Immature natural killer cell (primary cell): ENCODE data around the gene SNAPC2. TPM values are rescaled to one million over a fixed set of nuclear protein-coding genes. Genes with fewer than 3 reads are reported as not detected.
"Not testable (repeated sequence)": the region's sequence is repeated elsewhere in the genome, so short reads cannot be mapped to it uniquely, and the experiment has no call there.

ENCODE experiments used
- DNase-seq, 3 donors: peaks; one replicate each; pipeline ENCODE4 v3.0.0; 2022; ENCODE audit warnings: mixed read lengths in 1 of 3
- H3K27ac Mint-ChIP-seq, 6 donors: one replicate each; pipeline ENCODE4 v1.8.0; 2020; ENCODE audit warnings: mixed read lengths in 6 of 6, mild to moderate bottlenecking in 5 of 6, inconsistent platforms in 4 of 6, moderate library complexity in 3 of 6
- H3K27me3 Mint-ChIP-seq, 3 donors: one replicate each; pipeline ENCODE4 v1.8.0; 2020 to 2021; ENCODE audit warnings: low read depth in 3 of 3, mild to moderate bottlenecking in 3 of 3, mixed read lengths in 3 of 3, moderate library complexity in 3 of 3, inconsistent platforms in 1 of 3
- H3K36me3 Mint-ChIP-seq, 3 donors: one replicate each; pipeline ENCODE4 v1.8.0; 2020; ENCODE audit warnings: mixed read lengths in 3 of 3, inconsistent platforms in 2 of 3, mild to moderate bottlenecking in 2 of 3
- H3K4me1 Mint-ChIP-seq, 2 donors: one replicate each; pipeline ENCODE4 v1.8.0; 2020; ENCODE audit warnings: inconsistent platforms in 2 of 2, mild to moderate bottlenecking in 2 of 2, mixed read lengths in 2 of 2, moderate library complexity in 1 of 2
- H3K4me3 Mint-ChIP-seq, 5 donors: one replicate each; pipeline ENCODE4 v1.8.0; 2020; ENCODE audit warnings: mild to moderate bottlenecking in 5 of 5, mixed read lengths in 5 of 5, inconsistent platforms in 3 of 5, moderate library complexity in 3 of 5
- H3K9me3 Mint-ChIP-seq, 6 donors: one replicate each; pipeline ENCODE4 v1.8.0; 2020; ENCODE audit warnings: mild to moderate bottlenecking in 6 of 6, mixed read lengths in 6 of 6, inconsistent platforms in 4 of 6, moderate library complexity in 3 of 6
- polyA plus RNA-seq, 3 donors: library from polyadenylated mRNA; unstranded; fragments of 300-500 nt; fragmentation: Illumina TruSeq; gene quantifications; one replicate each; pipeline ENCODE4 v1.2.3, GENCODE V29; 2021

SNAPC2 gene
- polyA plus RNA-seq, 3 donors from 2014 or later = 15.6 to 31.1 (median 17.0) TPM

GRCh38 chr19:7953576-7953975, 33.4 kb downstream of the SNAPC2 start:
- H3K27me3 Mint-ChIP-seq = peaks cover 0 to 9% (median 3%) of the 10 kb centered on the region in 3 donors
- no peaks in the 10 kb centered on the region for H3K36me3 Mint-ChIP-seq
- peaks cover 0 to 3% of the 10 kb centered on the region in 2 donors for H3K4me1 Mint-ChIP-seq
- H3K9me3 Mint-ChIP-seq = no peaks in the 10 kb centered on the region
- no peak for DNase-seq
- H3K4me3 Mint-ChIP-seq = no peak overlapping the region
- no peak overlapping the region for H3K27ac Mint-ChIP-seq

GRCh38 chr19:7955696-7956095, 35.6 kb downstream of the SNAPC2 start:
- DNase-seq = no peak
- Mint-ChIP-seq H3K36me3 (no peaks in the 10 kb centered on the region), H3K4me3 (no peak overlapping the region), H3K9me3 (no peaks in the 10 kb centered on the region), H3K27ac (no peak overlapping the region), H3K27me3 (peaks cover 0 to 8% (median 1%) of the 10 kb centered on the region in 3 donors), H3K4me1 (peaks cover 1 to 15% of the 10 kb centered on the region in 2 donors)

GRCh38 chr19:7959211-7959610, 39.1 kb downstream of the SNAPC2 start:
- peaks cover 0 to 11% (median 6%) of the 10 kb centered on the region in 3 donors for H3K36me3 Mint-ChIP-seq
- peak overlapping the region in 1 of 6 donors; percentile 7 for H3K27ac Mint-ChIP-seq
- H3K27me3 Mint-ChIP-seq = peaks cover 0 to 3% (median 2%) of the 10 kb centered on the region in 3 donors
- H3K4me1 Mint-ChIP-seq = peaks cover 1 to 15% of the 10 kb centered on the region in 2 donors
- no peak for DNase-seq
- H3K9me3 Mint-ChIP-seq = no peaks in the 10 kb centered on the region
- H3K4me3 Mint-ChIP-seq = no peak overlapping the region

GRCh38 chr19:7961082-7961481, 40.9 kb downstream of the SNAPC2 start:
- Mint-ChIP-seq H3K36me3 (peaks cover 0 to 18% (median 10%) of the 10 kb centered on the region in 3 donors), H3K4me1 (peaks cover 1 to 15% of the 10 kb centered on the region in 2 donors)
- not testable (repeated sequence) for DNase-seq, H3K4me3 Mint-ChIP-seq, H3K9me3 Mint-ChIP-seq, H3K27ac Mint-ChIP-seq, H3K27me3 Mint-ChIP-seq

GRCh38 chr19:7961920-7962626, 41.9 kb downstream of the SNAPC2 start:
- no peak for DNase-seq
- H3K27me3 Mint-ChIP-seq = peaks cover 0 to 3% (median 0%) of the 10 kb centered on the region in 3 donors
- H3K36me3 Mint-ChIP-seq = peaks cover 0 to 22% (median 13%) of the 10 kb centered on the region in 3 donors
- no peak overlapping the region for H3K27ac Mint-ChIP-seq
- no peak overlapping the region for H3K4me3 Mint-ChIP-seq
- H3K9me3 Mint-ChIP-seq = no peaks in the 10 kb centered on the region
- peaks cover 1 to 15% of the 10 kb centered on the region in 2 donors for H3K4me1 Mint-ChIP-seq

- Mint-ChIP-seq H3K4me3 (no peak overlapping the region), H3K36me3 (peaks cover 0 to 26% (median 13%) of the 10 kb centered on the region in 3 donors), H3K4me1 (peaks cover 1 to 18% of the 10 kb centered on the region in 2 donors), H3K27ac (no peak overlapping the region), H3K27me3 (peaks cover 0 to 3% (median 0%) of the 10 kb centered on the region in 3 donors), H3K9me3 (no peaks in the 10 kb centered on the region)
- no peak for DNase-seq
Observed at GRCh38 chr19:7962644-7963268, 42.6 kb downstream of the SNAPC2 start.

- H3K27me3 Mint-ChIP-seq = peaks cover 0 to 3% (median 0%) of the 10 kb centered on the region in 3 donors
- no peak for DNase-seq
- H3K36me3 Mint-ChIP-seq = peaks cover 0 to 26% (median 13%) of the 10 kb centered on the region in 3 donors
- H3K4me3 Mint-ChIP-seq = no peak overlapping the region
- peaks cover 4 to 24% of the 10 kb centered on the region in 2 donors for H3K4me1 Mint-ChIP-seq
- no peaks in the 10 kb centered on the region for H3K9me3 Mint-ChIP-seq
- no peak overlapping the region for H3K27ac Mint-ChIP-seq
Observed at GRCh38 chr19:7963566-7963965, 43.4 kb downstream of the SNAPC2 start.

- peaks cover 0 to 26% (median 13%) of the 10 kb centered on the region in 3 donors for H3K36me3 Mint-ChIP-seq
- H3K4me1 Mint-ChIP-seq = peaks cover 4 to 17% of the 10 kb centered on the region in 2 donors
- no peaks in the 10 kb centered on the region for H3K9me3 Mint-ChIP-seq
- no peak for DNase-seq
- H3K27ac Mint-ChIP-seq = peak overlapping the region in 4 of 6 donors; percentile 36 to 84 (median 50)
- no peak overlapping the region for H3K4me3 Mint-ChIP-seq
- peaks cover 0 to 2% (median 0%) of the 10 kb centered on the region in 3 donors for H3K27me3 Mint-ChIP-seq
Observed at GRCh38 chr19:7965259-7965841, 45.2 kb downstream of the SNAPC2 start.

GRCh38 chr19:7965921-7966665, 46.0 kb downstream of the SNAPC2 start:
- no peak for DNase-seq
- no peaks in the 10 kb centered on the region for H3K9me3 Mint-ChIP-seq
- H3K36me3 Mint-ChIP-seq = peaks cover 0 to 26% (median 13%) of the 10 kb centered on the region in 3 donors
- peak overlapping the region in 2 of 6 donors; percentile 9 to 31 for H3K27ac Mint-ChIP-seq
- peaks cover 4 to 17% of the 10 kb centered on the region in 2 donors for H3K4me1 Mint-ChIP-seq
- H3K4me3 Mint-ChIP-seq = no peak overlapping the region
- H3K27me3 Mint-ChIP-seq = peaks cover 0 to 2% (median 0%) of the 10 kb centered on the region in 3 donors

- Mint-ChIP-seq H3K27me3 (peaks cover 0 to 2% (median 0%) of the 10 kb centered on the region in 3 donors), H3K4me3 (no peak overlapping the region), H3K27ac (peak overlapping the region in 3 of 6 donors; percentile 53 to 68 (median 59)), H3K36me3 (peaks cover 0 to 19% (median 8%) of the 10 kb centered on the region in 3 donors), H3K9me3 (no peaks in the 10 kb centered on the region), H3K4me1 (peaks cover 4 to 17% of the 10 kb centered on the region in 2 donors)
- peak in 1 of 3 donors; percentile 19 for DNase-seq
Observed at GRCh38 chr19:7968008-7968795, 48.1 kb downstream of the SNAPC2 start.

- no peak overlapping the region for H3K4me3 Mint-ChIP-seq
- peak overlapping the region in 1 of 6 donors; percentile 67 for H3K27ac Mint-ChIP-seq
- H3K9me3 Mint-ChIP-seq = no peaks in the 10 kb centered on the region
Observed at GRCh38 chr19:7968796-7969554, 48.8 kb downstream of the SNAPC2 start.

GRCh38 chr19:7969555-7969939, 49.4 kb downstream of the SNAPC2 start:
- Mint-ChIP-seq H3K4me1 (peaks cover 4 to 17% of the 10 kb centered on the region in 2 donors), H3K9me3 (no peaks in the 10 kb centered on the region), H3K27ac (peak overlapping the region in 1 of 6 donors; percentile 67), H3K4me3 (no peak overlapping the region), H3K27me3 (no peaks in the 10 kb centered on the region), H3K36me3 (peaks cover 0 to 23% (median 8%) of the 10 kb centered on the region in 3 donors)
- DNase-seq = no peak

More at GRCh38 chr19:7968796-7969554, 48.8 kb downstream of the SNAPC2 start:
- peaks cover 0 to 2% (median 0%) of the 10 kb centered on the region in 3 donors for H3K27me3 Mint-ChIP-seq
- H3K4me1 Mint-ChIP-seq = peaks cover 4 to 17% of the 10 kb centered on the region in 2 donors
- peaks cover 0 to 22% (median 8%) of the 10 kb centered on the region in 3 donors for H3K36me3 Mint-ChIP-seq
- DNase-seq = no peak
